Ishikawa (cell line): ENCODE data around the gene SOHLH2.

Experiments
- CEBPB ChIP-seq: IDR thresholded peaks from 2 replicates; pipeline ENCODE4 v1.6.1; 2012
- CREB1 ChIP-seq: IDR thresholded peaks from 2 replicates; pipeline ENCODE4 v1.6.1; 2012; ENCODE audit warnings: low read depth
- EGR1 ChIP-seq: IDR thresholded peaks from 2 replicates; pipeline ENCODE4 v1.6.1; 2012
- EP300 ChIP-seq: IDR thresholded peaks from 2 replicates; pipeline ENCODE4 v1.6.1; 2012; ENCODE audit warnings: borderline replicate concordance
- FOXM1 ChIP-seq: IDR thresholded peaks from 2 replicates; pipeline ENCODE4 v1.6.1; 2012; ENCODE audit warnings: low read depth, borderline replicate concordance
- MAX ChIP-seq: IDR thresholded peaks from 2 replicates; pipeline ENCODE4 v1.6.1; 2012
- REST ChIP-seq: IDR thresholded peaks from 2 replicates; pipeline ENCODE4 v1.6.1; 2012; ENCODE audit warnings: low read depth, mild to moderate bottlenecking
- TAF1 ChIP-seq: IDR thresholded peaks from 2 replicates; pipeline ENCODE4 v1.6.1; 2012; ENCODE audit warnings: low read depth, mild to moderate bottlenecking
- YY1 ChIP-seq: IDR thresholded peaks from 2 replicates; pipeline ENCODE4 v1.6.1; 2012; ENCODE audit warnings: low read depth
- ZBTB7A ChIP-seq: IDR thresholded peaks from 2 replicates; pipeline ENCODE4 v1.6.1; 2012; ENCODE audit warnings: low read depth

GRCh38 chr13:36244073-36244472, 29.7 kb upstream of the SOHLH2 start:
- TF ChIP-seq REST (no peak), MAX (no peak), EP300 (no peak), FOXM1 (no peak), CREB1 (no peak), CEBPB (no peak), YY1 (no peak), TAF1 (no peak), EGR1 (no peak), ZBTB7A (no peak)
